GM21717 (cell line): ENCODE results near the gene CBFA2T2.

Source experiments
- ATAC-seq: cut with Tn5 transposase; IDR thresholded peaks from one replicate; pipeline ENCODE4 v1.9.1; 2021; ENCODE audit warnings: mild to moderate bottlenecking, moderate library complexity; ENCODE audit not compliant: unreplicated experiment

Gene CBFA2T2

GRCh38 chr20:33675136-33675959 lies 185.5 kb downstream of the CBFA2T2 start:
- no peak for ATAC-seq

GRCh38 chr20:33676121-33676520 lies 186.2 kb downstream of the CBFA2T2 start:
- no peak for ATAC-seq

DNA sequence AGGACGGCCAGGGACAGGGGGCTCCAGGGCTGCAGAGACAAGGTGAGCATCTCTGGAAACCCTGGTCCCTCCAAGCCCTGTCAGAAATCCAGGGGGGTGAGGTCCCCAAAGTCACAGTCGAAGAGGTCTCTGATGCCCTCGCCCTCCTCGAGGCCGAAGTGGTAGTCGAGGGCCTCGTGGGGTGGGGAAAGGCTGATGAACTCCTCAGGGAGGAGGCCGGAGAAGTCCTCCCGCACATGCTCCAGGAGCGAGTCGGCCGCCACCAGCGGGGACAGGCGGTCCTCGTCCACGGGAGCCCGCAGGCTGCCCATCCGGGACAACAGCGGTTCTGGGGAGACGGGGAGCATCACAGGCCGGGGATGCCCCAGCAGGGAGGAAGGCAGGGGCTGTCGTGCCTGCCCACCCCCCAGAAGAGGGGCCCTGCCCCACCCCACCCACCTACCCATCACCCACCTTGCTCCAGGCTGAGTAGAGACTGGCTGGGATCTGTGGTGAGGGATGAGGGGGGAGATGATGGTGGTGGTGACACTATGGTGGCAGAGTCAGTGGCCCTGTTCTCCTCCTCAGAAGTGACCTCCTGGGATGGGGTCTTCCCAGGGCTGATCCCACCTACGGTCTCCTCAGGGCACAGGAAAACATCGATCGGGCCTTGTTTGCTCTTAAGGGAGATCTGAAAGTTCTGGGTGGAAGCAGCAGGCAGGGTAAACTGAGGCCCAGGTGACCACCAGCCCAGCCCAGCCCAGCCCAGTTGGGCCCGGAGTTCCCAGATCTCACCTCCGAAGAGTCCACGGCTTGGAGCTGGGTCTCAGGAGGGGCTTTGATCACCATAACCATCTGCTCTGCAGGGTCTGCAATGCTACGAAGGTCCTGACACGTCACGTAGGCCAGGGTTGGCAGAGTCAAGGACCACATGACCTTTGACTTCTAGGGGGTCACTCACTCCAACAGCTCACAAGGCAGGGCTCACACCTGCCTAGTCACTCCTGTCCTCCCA lies 187.1 kb downstream of the CBFA2T2 start:
- ATAC-seq: no peak

DNA sequence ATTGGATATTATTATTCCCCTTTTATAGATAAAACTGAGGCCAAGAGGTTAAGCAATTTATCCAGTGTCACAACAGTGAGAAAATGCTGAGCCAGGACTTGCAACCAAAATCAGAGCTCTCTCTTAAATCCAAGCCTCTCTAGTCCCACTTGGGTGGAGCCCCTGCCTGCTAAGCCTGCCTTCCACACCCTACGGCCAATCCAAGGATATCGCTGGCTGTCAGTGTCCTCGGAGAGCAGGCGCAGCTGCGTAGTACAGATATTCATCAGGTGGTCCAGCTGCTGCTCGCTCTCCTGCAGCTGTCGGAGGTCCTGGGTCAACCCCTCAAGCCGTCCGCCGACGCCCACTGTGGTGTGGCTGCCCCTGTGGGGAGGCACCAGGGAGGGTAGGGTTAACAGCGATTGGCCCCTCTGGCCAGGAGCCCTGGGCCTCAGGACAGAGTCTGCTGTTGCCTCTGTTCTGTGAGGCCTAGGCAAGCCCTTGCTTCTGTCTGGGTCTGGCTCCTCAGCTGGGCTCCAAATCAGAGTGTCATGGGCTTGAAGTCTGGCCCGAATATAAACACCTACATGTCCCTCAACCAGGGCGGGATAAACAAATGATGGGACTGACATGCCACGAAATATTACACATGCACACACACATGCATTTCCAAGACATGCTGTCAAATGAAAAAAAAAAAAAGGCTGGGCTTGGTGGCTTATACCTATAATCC lies 188.3 kb downstream of the CBFA2T2 start:
- ATAC-seq: no peak

- ATAC-seq: no peak
Observed at GRCh38 chr20:33679758-33680485, 190.0 kb downstream of the CBFA2T2 start.

DNA sequence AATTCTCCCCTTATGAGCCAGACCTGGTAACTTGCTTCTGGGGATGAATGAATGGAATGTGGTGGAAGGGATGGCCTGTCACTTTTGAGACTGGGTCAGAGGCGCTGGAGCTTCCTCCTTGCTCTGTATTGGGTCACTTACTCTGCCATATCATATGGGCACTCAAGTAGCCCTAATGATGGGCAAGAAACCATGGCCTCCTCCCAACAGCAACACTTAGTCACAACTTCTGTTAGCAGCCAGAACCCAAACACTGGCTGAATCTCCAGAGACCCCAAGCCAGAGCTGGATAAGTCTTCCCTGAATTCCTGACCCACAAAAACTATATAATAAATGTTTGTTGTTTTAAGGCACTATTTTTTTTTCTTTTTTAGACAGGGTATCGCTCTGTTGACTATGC lies 190.8 kb downstream of the CBFA2T2 start:
- no peak for ATAC-seq

DNA sequence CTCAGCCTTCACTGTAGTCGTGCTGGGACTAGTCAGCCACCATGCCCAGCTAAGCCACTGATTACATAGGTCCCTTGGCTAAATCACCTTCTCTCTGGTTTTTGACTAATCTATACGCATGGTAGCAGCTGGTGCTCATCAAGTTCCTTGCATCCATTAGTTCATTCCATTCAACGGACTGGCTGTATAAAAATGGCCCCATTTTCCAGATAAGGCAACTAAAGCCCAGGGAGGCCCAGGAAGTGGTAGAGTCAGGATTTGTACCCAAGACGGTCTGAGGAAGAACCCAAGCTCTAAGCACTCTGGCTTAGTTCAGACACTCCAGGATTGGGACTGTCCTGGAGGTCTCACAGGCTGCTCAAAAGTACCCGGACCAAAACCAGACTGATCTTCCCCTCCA lies 191.4 kb downstream of the CBFA2T2 start:
- no peak for ATAC-seq

GRCh38 chr20:33681728-33682353 lies 191.9 kb downstream of the CBFA2T2 start:
- no peak for ATAC-seq

GRCh38 chr20:33684533-33685327 lies 194.8 kb downstream of the CBFA2T2 start:
- ATAC-seq: no peak

- peak; percentile 34 for ATAC-seq
Observed at GRCh38 chr20:33685328-33686099, 195.6 kb downstream of the CBFA2T2 start.

DNA sequence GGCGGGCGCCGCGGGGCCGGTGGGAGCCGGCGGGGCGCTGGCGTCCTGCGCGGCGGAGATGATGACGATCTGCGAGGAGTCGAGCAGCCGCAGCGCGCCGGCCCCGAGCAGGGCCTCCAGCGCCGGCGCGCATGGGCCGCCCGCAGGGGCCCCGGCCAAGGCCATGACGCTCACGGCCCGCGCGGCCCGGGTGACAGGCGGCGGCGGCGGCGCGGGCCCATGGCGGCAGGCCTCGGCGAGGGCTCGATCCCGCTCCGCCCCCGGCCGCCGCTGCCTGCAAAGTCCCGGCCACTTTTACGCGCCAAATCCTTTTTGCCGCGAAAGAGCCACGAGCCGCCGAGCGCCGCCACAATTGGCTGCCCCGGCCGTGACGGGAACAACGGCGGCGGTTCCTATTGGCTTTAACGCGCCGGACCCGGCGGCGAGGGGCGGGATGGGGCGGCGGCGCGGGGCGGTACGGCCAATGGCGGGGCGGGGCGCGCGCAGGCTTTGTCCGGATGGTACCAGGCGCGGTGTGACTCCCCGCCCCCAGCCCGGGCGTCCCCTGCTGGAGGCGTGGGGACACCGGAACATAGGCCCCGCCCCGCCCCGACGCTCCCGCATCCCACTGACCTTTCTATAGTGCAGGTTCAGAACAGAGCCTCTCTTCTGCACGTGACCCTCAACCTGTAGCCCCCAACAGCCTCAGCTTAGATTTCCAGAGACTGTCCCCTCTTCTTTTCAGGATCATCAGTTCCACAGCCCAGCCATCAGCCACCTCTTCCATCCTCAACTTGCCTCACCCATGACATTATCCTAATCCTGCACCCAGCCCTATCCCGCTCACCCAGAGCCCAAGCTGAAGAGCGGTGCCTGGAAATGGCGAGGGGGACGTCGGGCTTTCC lies 196.4 kb downstream of the CBFA2T2 start, which contains the start of gene E2F1:
Gene E2F1, minus strand, starts transcription at position 286 of the 884 bp plus-strand sequence. Its CDS starts 121 bp downstream, at position 165.
- peak; percentile 72 for ATAC-seq

GRCh38 chr20:33686984-33687366 lies 197.1 kb downstream of the CBFA2T2 start:
- ATAC-seq: no peak

- ATAC-seq: no peak
Observed at GRCh38 chr20:33687370-33687915, 197.5 kb downstream of the CBFA2T2 start.

- no peak for ATAC-seq
Observed at GRCh38 chr20:33687993-33688937, 198.4 kb downstream of the CBFA2T2 start.

DNA sequence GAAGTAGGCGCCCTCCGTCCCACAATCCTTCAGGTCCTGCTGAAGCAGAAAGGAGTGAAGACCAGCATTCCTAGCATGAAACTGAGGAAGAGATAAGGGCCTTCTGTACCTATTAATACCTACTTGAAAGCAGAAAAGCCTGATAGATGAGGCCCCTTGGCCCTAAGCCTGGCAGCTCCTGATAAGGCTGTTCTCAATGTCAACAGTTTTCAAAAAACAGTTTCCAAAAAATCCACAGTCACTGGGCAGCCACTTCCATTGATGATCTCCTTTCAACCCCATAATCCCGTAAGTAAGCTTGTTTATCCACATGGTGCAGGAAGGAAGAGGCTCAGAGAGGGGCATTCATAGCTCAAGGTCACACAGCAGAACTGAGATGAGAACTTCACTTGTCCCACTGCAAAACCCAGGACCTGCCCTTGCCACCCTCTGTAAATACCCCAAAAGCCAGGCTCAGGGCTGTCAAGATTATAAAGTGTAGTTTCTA lies 199.1 kb downstream of the CBFA2T2 start:
- ATAC-seq: no peak

DNA sequence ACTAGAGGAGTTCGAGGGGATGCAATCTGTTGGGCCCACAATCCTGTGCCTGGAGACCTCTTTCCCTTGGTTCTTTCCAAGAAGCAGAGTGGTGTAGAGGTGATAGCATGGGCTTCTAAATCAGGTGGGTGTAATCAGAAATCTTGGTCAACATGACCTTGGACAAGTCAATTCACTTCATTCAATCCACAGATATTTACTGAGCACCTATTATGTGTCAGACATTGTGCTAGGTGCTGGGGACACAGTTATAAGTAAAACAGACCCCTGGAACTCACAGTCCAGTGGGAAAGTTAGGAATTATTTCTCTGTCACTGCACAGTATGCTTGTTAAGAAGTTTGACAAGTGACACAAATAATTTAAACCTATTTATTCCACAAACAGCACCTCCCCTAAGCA lies 199.6 kb downstream of the CBFA2T2 start:
- ATAC-seq: no peak
